K562 (cell line): Measurements from ENCODE around the gene EVA1B. TPM values are rescaled to one million over a fixed set of nuclear protein-coding genes. Genes with fewer than 3 reads are reported as not detected.

Experiments used
- DACH1 ChIP-seq: fragments of 450-650 bp; IDR thresholded peaks from 2 replicates; pipeline ENCODE4 v1.6.1; 2018; ENCODE audit not compliant: partially characterized antibody
- E2F6 ChIP-seq, 2 experiments: IDR thresholded peaks; 2 replicates each; pipeline ENCODE4 v1.6.1; 2011; ENCODE audit warnings: borderline replicate concordance in 1 of 2, control low read depth in 1 of 2, low read depth in 1 of 2, low read length in 1 of 2, mild to moderate bottlenecking in 1 of 2, mixed read lengths in 1 of 2, moderate library complexity in 1 of 2; ENCODE audit not compliant: insufficient read depth in 1 of 2, insufficient read length in 1 of 2, poor library complexity in 1 of 2, severe bottlenecking in 1 of 2; ENCODE audit errors: extremely low read depth in 1 of 2
- ETV5 ChIP-seq: sonication (generic); formaldehyde crosslinking; IDR thresholded peaks from 2 replicates; pipeline ENCODE4 v1.4.0; 2020; ENCODE audit warnings: low read depth, mild to moderate bottlenecking, missing genetic modification reagents
- GTF2B ChIP-seq: IDR thresholded peaks from 2 replicates; pipeline ENCODE4 v1.6.1; 2011; ENCODE audit not compliant: insufficient read length; ENCODE audit errors: extremely low read depth
- KLF10 ChIP-seq: fragments of 250-450 bp; sonication (Bioruptor Pico); IDR thresholded peaks from 2 replicates; pipeline ENCODE4 v1.6.1; 2021; ENCODE audit warnings: matching md5 sums
- NR0B1 ChIP-seq: fragments of 450-650 bp; IDR thresholded peaks from one replicate; pipeline ENCODE4 v1.6.1; 2018; ENCODE audit warnings: mild to moderate bottlenecking, moderate library complexity; ENCODE audit not compliant: partially characterized antibody
- PCBP1 ChIP-seq: fragments of 200-400 bp; formaldehyde crosslinking; IDR thresholded peaks from 2 replicates; pipeline ENCODE4 v1.6.1; 2018; ENCODE audit warnings: mild to moderate bottlenecking, low read depth, low read length; ENCODE audit not compliant: poor library complexity, severe bottlenecking
- POLR2G ChIP-seq: fragments of 200-400 bp; formaldehyde crosslinking; IDR thresholded peaks from 2 replicates; pipeline ENCODE4 v1.6.1; 2017; ENCODE audit warnings: low read depth, mild to moderate bottlenecking, antibody characterized with exemption, low read length, moderate library complexity
- SLC30A9 ChIP-seq: fragments of 250-450 bp; sonication (Bioruptor Pico); IDR thresholded peaks from 2 replicates; pipeline ENCODE4 v1.8.0; 2022; ENCODE audit warnings: mild to moderate bottlenecking, moderate library complexity
- TARDBP ChIP-seq: fragments of 450-650 bp; IDR thresholded peaks from 2 replicates; pipeline ENCODE4 v1.6.1; 2016
- USF2 ChIP-seq: sonication (generic); formaldehyde crosslinking; IDR thresholded peaks from 2 replicates; pipeline ENCODE4 v1.5.0; 2020; ENCODE audit warnings: missing genetic modification reagents
- ZFX ChIP-seq: sonication (generic); formaldehyde crosslinking; IDR thresholded peaks from 2 replicates; pipeline ENCODE4 v1.8.0; 2022; ENCODE audit warnings: mild to moderate bottlenecking, missing genetic modification reagents, moderate library complexity
- ZNF318 ChIP-seq, 2 experiments: fragments of 450-650 bp; IDR thresholded peaks; 2 replicates each; pipeline ENCODE4 v1.6.1; 2016; ENCODE audit warnings: mild to moderate bottlenecking in 2 of 2, borderline replicate concordance in 1 of 2, low read depth in 1 of 2, moderate library complexity in 1 of 2
- ZNF384 ChIP-seq: IDR thresholded peaks from 2 replicates; pipeline ENCODE4 v1.6.1; 2012; ENCODE audit warnings: low read depth, low read length, improper control_type of control experiment
- polyA plus RNA-seq, 8 experiments: library from polyadenylated mRNA; depleted of rRNA in 4 of 8; stranded (reverse) in 5 of 8; unstranded in 3 of 8; fragments of >200 nt; fragmentation: Nextera tagmentation in 2 of 8; fragmentation: Illumina TruSeq in 1 of 8; extraction: Ambion mirVana in 2 of 8; extraction: Trizol in 1 of 8; gene quantifications; 2 replicates each; pipeline versions ENCODE4 v1.2.1 to v1.2.3, GENCODE V29; 2011 to 2014; ENCODE audit warnings: inconsistent platforms in 1 of 8, missing spikeins in 1 of 8
- total RNA-seq, 7 experiments: library from RNA; depleted of rRNA in 6 of 7; stranded (reverse); fragments of >200 nt in 6 of 7; fragmentation: Illumina TruSeq in 2 of 7; extraction: Trizol in 2 of 7; gene quantifications; 2 replicates each; pipeline versions ENCODE4 v1.2.1 to v1.2.3, GENCODE V29; 2011 to 2021; ENCODE audit warnings: low replicate concordance in 1 of 7

Gene EVA1B
- total and polyA plus RNA-seq, 9 of the 15 experiments (the other 6 are each of a cell fraction or from before 2014, with no cell fraction given) = 0.08 to 65.7 (median 2.4) TPM

- TF ChIP-seq GTF2B = no peak
- no peak for TF ChIP-seq DACH1
- no peak for TF ChIP-seq ZNF318 (IDR thresholded peaks at IDR 0.05; ENCODE audit: borderline replicate concordance in 1 of 2, low read depth in 1 of 2)
- no peak; the same call in 1 of the 2 replicates for TF ChIP-seq POLR2G
- TF ChIP-seq E2F6 (IDR thresholded peaks at IDR 0.05; ENCODE audit: borderline replicate concordance in 1 of 2, extremely low read depth in 1 of 2, insufficient read depth in 1 of 2, insufficient read length in 1 of 2, low read depth in 1 of 2, low read length in 1 of 2, poor library complexity in 1 of 2, severe bottlenecking in 1 of 2) = no peak
- TF ChIP-seq ETV5 (CRISPR knock-in tag) = no peak
- TF ChIP-seq ZNF384 = no peak
- TF ChIP-seq TARDBP = no peak
- peak; percentile 61 for TF ChIP-seq ZFX (CRISPR knock-in tag)
- TF ChIP-seq NR0B1 = no peak
- TF ChIP-seq SLC30A9 (CRISPR knock-in tag) = no peak
- TF ChIP-seq KLF10 (CRISPR knock-in tag) = no peak
- no peak for TF ChIP-seq USF2 (CRISPR knock-in tag)
- peak; percentile 85 for TF ChIP-seq PCBP1
Measured at GRCh38 chr1:36306210-36306901, 17.1 kb downstream of the EVA1B start, which contains the start of gene SH3D21 (continued).
